Panc1 (cell line): Measurements from ENCODE around the gene PARP15. TPM values are rescaled to one million over a fixed set of nuclear protein-coding genes. Genes with fewer than 3 reads are reported as not detected.

ENCODE experiments used
- ATAC-seq: fragments of 200-7000 bp; cut with Tn5 transposase; 2 replicates; pipeline ENCODE4 v1.9.1; 2020; ENCODE audit warnings: mild to moderate bottlenecking, moderate library complexity
- BruUV-seq: library from RNA; stranded (reverse); fragments of 400-500 nt; replicated peaks from 2 replicates; lab custom pipeline; 2021; lab: Mats Ljungman, UMichigan
- CTCF ChIA-PET: fragments of 300-600 bp; sonication (Branson Sonifier 250); formaldehyde crosslinking; loops from one replicate; lab custom pipeline; 2022; ENCODE audit warnings: antibody characterized with exemption; lab: Charles Lee
- POLR2A ChIA-PET: fragments of 300-600 bp; sonication (Branson Sonifier 250); formaldehyde crosslinking; loops from one replicate; lab custom pipeline; 2022; ENCODE audit warnings: antibody characterized with exemption; lab: Charles Lee
- DNase-seq: peaks from one replicate; pipeline ENCODE4 v3.0.0-alpha.2; 2010; ENCODE audit warnings: low read depth, low spot score
- H3K27ac ChIP-seq: 2 replicates; pipeline ENCODE4 v1.5.1; 2011; ENCODE audit warnings: mild to moderate bottlenecking, low read length, inconsistent platforms
- H3K27me3 ChIP-seq: fragments of 200-500 bp; sonication (Bioruptor generic); 2 replicates; pipeline ENCODE4 v1.6.0; 2014; ENCODE audit warnings: low read length, inconsistent platforms; ENCODE audit not compliant: control insufficient read depth, insufficient read depth
- H3K36me3 ChIP-seq: fragments of 200-500 bp; sonication (Bioruptor generic); 2 replicates; pipeline ENCODE4 v1.5.1; 2014; ENCODE audit warnings: inconsistent platforms, mild to moderate bottlenecking, low read length, moderate library complexity; ENCODE audit not compliant: control insufficient read depth, insufficient read depth
- H3K4me1 ChIP-seq: 2 replicates; pipeline ENCODE4 v1.5.1; 2011; ENCODE audit warnings: inconsistent platforms, mild to moderate bottlenecking, low read length, moderate library complexity; ENCODE audit not compliant: control insufficient read depth, insufficient read depth
- H3K4me3 ChIP-seq, 2 experiments: 2 replicates each; pipeline ENCODE4 v1.5.1; 2011 to 2012; ENCODE audit warnings: low read depth in 2 of 2, low read length in 2 of 2, mild to moderate bottlenecking in 2 of 2, inconsistent platforms in 1 of 2, moderate library complexity in 1 of 2
- H3K9me3 ChIP-seq: fragments of 200-500 bp; sonication (Bioruptor generic); 2 replicates; pipeline ENCODE4 v1.5.1; 2014; ENCODE audit warnings: low read depth, mild to moderate bottlenecking, inconsistent platforms, low read length, moderate library complexity; ENCODE audit not compliant: control insufficient read depth, insufficient read depth
- CTCF ChIP-seq: fragments of 450-650 bp; IDR thresholded peaks from 2 replicates; pipeline ENCODE4 v1.5.1; 2017; ENCODE audit warnings: mild to moderate bottlenecking
- POLR2AphosphoS5 ChIP-seq: IDR thresholded peaks from 2 replicates; pipeline ENCODE4 v1.6.1; 2012; ENCODE audit warnings: mild to moderate bottlenecking, low read depth, low read length, moderate library complexity
- SIN3A ChIP-seq: IDR thresholded peaks from 2 replicates; pipeline ENCODE4 v1.6.1; 2012; ENCODE audit warnings: low read depth, mild to moderate bottlenecking, low read length, moderate library complexity, borderline replicate concordance; ENCODE audit not compliant: insufficient read depth
- TCF7L2 ChIP-seq: IDR thresholded peaks from 2 replicates; pipeline ENCODE4 v1.6.1; 2011; ENCODE audit warnings: mild to moderate bottlenecking, low read depth, low read length, inconsistent platforms
- in situ Hi-C: cut with HindIII; loops from 2 replicates; pipeline ENCODE4 v1.10.0; 2016; ENCODE audit warnings: low sequenced_read_pairs, low pct_unique_long_range_greater_than_20kb
- intact Hi-C: fragments of 100-400 bp; cut with micrococcal nuclease; formaldehyde crosslinking; loops from one replicate; pipeline ENCODE4 v1.10.0; 2022; ENCODE audit not compliant: unreplicated experiment
- total RNA-seq: library from RNA; stranded (reverse); gene quantifications from one replicate; pipeline ENCODE4 v1.2.1, GENCODE V29; 2021; ENCODE audit not compliant: unreplicated experiment
- TF ChIP-seq, protein P1 (sequence below), 2 experiments: IDR thresholded peaks; 2 replicates each; pipeline ENCODE4 v1.6.1; 2011 to 2012; ENCODE audit warnings: low read depth in 2 of 2, control low read depth in 1 of 2, low read length in 1 of 2, mild to moderate bottlenecking in 1 of 2, moderate library complexity in 1 of 2; ENCODE audit not compliant: insufficient read depth in 1 of 2

Gene PARP15
- total RNA-seq, 1 experiment from 2014 or later = 0.21 TPM

DNA sequence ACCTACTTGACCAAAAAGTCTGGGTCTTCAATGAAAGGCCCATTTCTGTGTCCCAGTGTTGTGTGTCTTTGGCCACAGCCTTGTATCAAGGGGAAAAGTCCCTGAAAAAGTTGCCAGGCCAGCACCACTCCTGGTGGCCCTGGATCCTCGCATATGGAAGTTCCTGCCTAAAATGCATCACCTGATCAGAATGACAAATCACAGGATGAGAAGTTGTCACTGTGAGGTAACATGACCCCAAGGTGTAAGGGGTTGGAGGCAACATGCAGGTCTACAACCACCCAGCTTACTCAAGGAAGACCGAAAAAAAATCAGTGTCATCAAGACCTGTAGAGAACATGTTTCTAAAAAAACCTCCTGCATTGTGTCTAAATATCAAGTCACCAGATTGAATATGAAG, 25.6 kb downstream of the PARP15 start:
- ChIA-PET POLR2A (no interaction called here), CTCF (no interaction called here)
- H3K27ac ChIP-seq = no peak overlapping the region
- ATAC-seq (no peak), DNase-seq (no peak)
- H3K27me3 ChIP-seq = no peaks in the 10 kb centered on the region; the same call in 1 of the 2 replicates
- in situ Hi-C loops (no loop called here), intact Hi-C loops (no loop called here)
- BruUV-seq = no TSS peak
- no peak overlapping the region for H3K4me3 ChIP-seq
- H3K9me3 ChIP-seq = no peaks in the 10 kb centered on the region
- no peaks in the 10 kb centered on the region for H3K4me1 ChIP-seq
- TF ChIP-seq, protein P1, sequence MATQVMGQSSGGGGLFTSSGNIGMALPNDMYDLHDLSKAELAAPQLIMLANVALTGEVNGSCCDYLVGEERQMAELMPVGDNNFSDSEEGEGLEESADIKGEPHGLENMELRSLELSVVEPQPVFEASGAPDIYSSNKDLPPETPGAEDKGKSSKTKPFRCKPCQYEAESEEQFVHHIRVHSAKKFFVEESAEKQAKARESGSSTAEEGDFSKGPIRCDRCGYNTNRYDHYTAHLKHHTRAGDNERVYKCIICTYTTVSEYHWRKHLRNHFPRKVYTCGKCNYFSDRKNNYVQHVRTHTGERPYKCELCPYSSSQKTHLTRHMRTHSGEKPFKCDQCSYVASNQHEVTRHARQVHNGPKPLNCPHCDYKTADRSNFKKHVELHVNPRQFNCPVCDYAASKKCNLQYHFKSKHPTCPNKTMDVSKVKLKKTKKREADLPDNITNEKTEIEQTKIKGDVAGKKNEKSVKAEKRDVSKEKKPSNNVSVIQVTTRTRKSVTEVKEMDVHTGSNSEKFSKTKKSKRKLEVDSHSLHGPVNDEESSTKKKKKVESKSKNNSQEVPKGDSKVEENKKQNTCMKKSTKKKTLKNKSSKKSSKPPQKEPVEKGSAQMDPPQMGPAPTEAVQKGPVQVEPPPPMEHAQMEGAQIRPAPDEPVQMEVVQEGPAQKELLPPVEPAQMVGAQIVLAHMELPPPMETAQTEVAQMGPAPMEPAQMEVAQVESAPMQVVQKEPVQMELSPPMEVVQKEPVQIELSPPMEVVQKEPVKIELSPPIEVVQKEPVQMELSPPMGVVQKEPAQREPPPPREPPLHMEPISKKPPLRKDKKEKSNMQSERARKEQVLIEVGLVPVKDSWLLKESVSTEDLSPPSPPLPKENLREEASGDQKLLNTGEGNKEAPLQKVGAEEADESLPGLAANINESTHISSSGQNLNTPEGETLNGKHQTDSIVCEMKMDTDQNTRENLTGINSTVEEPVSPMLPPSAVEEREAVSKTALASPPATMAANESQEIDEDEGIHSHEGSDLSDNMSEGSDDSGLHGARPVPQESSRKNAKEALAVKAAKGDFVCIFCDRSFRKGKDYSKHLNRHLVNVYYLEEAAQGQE (IDR thresholded peaks at IDR 0.05; ENCODE audit: insufficient read depth in 1 of 2, low read depth in 2 of 2, low read length in 1 of 2) = no peak
- TF ChIP-seq POLR2AphosphoS5 (no peak), TCF7L2 (no peak), SIN3A (no peak), CTCF (no peak)
- no peaks in the 10 kb centered on the region for H3K36me3 ChIP-seq

- no peak overlapping the region for H3K4me3 ChIP-seq
- H3K27ac ChIP-seq = no peak overlapping the region
- no peaks in the 10 kb centered on the region for H3K27me3 ChIP-seq
- H3K36me3 ChIP-seq = no peaks in the 10 kb centered on the region
- ATAC-seq (no peak), DNase-seq (no peak)
- intact Hi-C loops = no loop called here
- H3K9me3 ChIP-seq = no peaks in the 10 kb centered on the region
- ChIA-PET POLR2A (no interaction called here), CTCF (no interaction called here)
- in situ Hi-C loops = no loop called here
- H3K4me1 ChIP-seq = peaks cover 6% of the 10 kb centered on the region; the same call in 1 of the 2 replicates
- no TSS peak for BruUV-seq
- TF ChIP-seq POLR2AphosphoS5 (no peak), SIN3A (no peak), CTCF (no peak), TCF7L2 (no peak)
- TF ChIP-seq, protein P1 (IDR thresholded peaks at IDR 0.05; ENCODE audit: insufficient read depth in 1 of 2, low read depth in 2 of 2, low read length in 1 of 2) = no peak
Observed at GRCh38 chr3:122606330-122606729, 28.9 kb downstream of the PARP15 start.
